Memory B cell (primary cell): Measurements from ENCODE around the gene NDUFA3.
A peak's percentile ranks its signal among the peaks of the same experiment; 100 is the strongest.
"Not testable (repeated sequence)": the region's sequence is repeated elsewhere in the genome, so short reads cannot be mapped to it uniquely, and the experiment has no call there.

ENCODE experiments used
- ATAC-seq: fragments of 150-1000 bp; cut with Tn5 transposase; 2 replicates; pipeline ENCODE4 v1.10.0; 2021; ENCODE audit warnings: low read depth, mild to moderate bottlenecking, moderate library complexity
- DNase-seq, 2 donors: peaks; one replicate each; pipeline ENCODE4 v3.0.0; 2022; ENCODE audit warnings: low spot score in 2 of 2
- H3K27ac Mint-ChIP-seq: one replicate; pipeline ENCODE4 v1.8.0; 2022; ENCODE audit warnings: mild to moderate bottlenecking, moderate library complexity, mixed read lengths
- H3K27me3 Mint-ChIP-seq: one replicate; pipeline ENCODE4 v1.8.0; 2022; ENCODE audit warnings: mixed read lengths
- H3K36me3 Mint-ChIP-seq: one replicate; pipeline ENCODE4 v1.8.0; 2022; ENCODE audit warnings: mild to moderate bottlenecking, mixed read lengths
- H3K4me1 Mint-ChIP-seq: one replicate; pipeline ENCODE4 v1.8.0; 2022; ENCODE audit warnings: mixed read lengths
- H3K4me3 Mint-ChIP-seq: one replicate; pipeline ENCODE4 v1.8.0; 2022; ENCODE audit warnings: mild to moderate bottlenecking, moderate library complexity, mixed read lengths
- H3K9me3 Mint-ChIP-seq: one replicate; pipeline ENCODE4 v1.8.0; 2022; ENCODE audit warnings: mixed read lengths

Gene NDUFA3

GRCh38 chr19:54102421-54103169 is at the start of gene NDUFA3:
Gene NDUFA3 (plus strand): TSS chr19:54102855. CDS start chr19:54102879, 24 bp downstream.
- DNase-seq = peak; percentile 88 to 95
- peaks cover 3% of the 10 kb centered on the region for H3K9me3 Mint-ChIP-seq
- H3K4me3 Mint-ChIP-seq = peak within 1 kb of the TSS; percentile 99
- peak within 1 kb of the TSS; percentile 94 for H3K27ac Mint-ChIP-seq
- H3K36me3 Mint-ChIP-seq = peaks cover 17% of the 10 kb centered on the region
- peaks cover 3% of the 10 kb centered on the region for H3K27me3 Mint-ChIP-seq
- ATAC-seq = peak; percentile 98
- peaks cover 18% of the 10 kb centered on the region for H3K4me1 Mint-ChIP-seq

GRCh38 chr19:54062643-54063042 is 40.0 kb upstream of the NDUFA3 start:
- peaks cover 7% of the 10 kb centered on the region for H3K27me3 Mint-ChIP-seq

GRCh38 chr19:54063350-54064116 is 39.1 kb upstream of the NDUFA3 start, which contains the start of gene VSTM1:
Gene VSTM1 (minus strand): TSS chr19:54063897. CDS start chr19:54063777, 120 bp downstream.
- DNase-seq (no peak), ATAC-seq (no peak)
- peaks cover 7% of the 10 kb centered on the region for H3K27me3 Mint-ChIP-seq
- H3K4me1 Mint-ChIP-seq = peaks cover 2% of the 10 kb centered on the region
- H3K9me3 Mint-ChIP-seq = peaks cover 8% of the 10 kb centered on the region
- H3K27ac Mint-ChIP-seq = no peak within 1 kb of the TSS
- H3K36me3 Mint-ChIP-seq = peaks cover 4% of the 10 kb centered on the region
- no peak within 1 kb of the TSS for H3K4me3 Mint-ChIP-seq

More at GRCh38 chr19:54062643-54063042, 40.0 kb upstream of the NDUFA3 start:
- peaks cover 4% of the 10 kb centered on the region for H3K36me3 Mint-ChIP-seq
- H3K4me1 Mint-ChIP-seq = peaks cover 2% of the 10 kb centered on the region
- DNase-seq = no peak
- no peak overlapping the region for H3K27ac Mint-ChIP-seq
- ATAC-seq = no peak
- H3K4me3 Mint-ChIP-seq = no peak overlapping the region
- H3K9me3 Mint-ChIP-seq = peaks cover 8% of the 10 kb centered on the region

GRCh38 chr19:54069470-54069869 is 33.2 kb upstream of the NDUFA3 start:
- ATAC-seq = no peak
- Mint-ChIP-seq H3K36me3 (peaks cover 5% of the 10 kb centered on the region), H3K4me1 (peaks cover 2% of the 10 kb centered on the region), H3K27ac (no peak overlapping the region), H3K27me3 (peaks cover 4% of the 10 kb centered on the region), H3K9me3 (peaks cover 17% of the 10 kb centered on the region), H3K4me3 (no peak overlapping the region)
- no peak for DNase-seq

- Mint-ChIP-seq H3K4me3 (no peak overlapping the region), H3K27ac (no peak overlapping the region), H3K27me3 (peaks cover 5% of the 10 kb centered on the region), H3K9me3 (peaks cover 13% of the 10 kb centered on the region), H3K36me3 (peaks cover 1% of the 10 kb centered on the region), H3K4me1 (no peaks in the 10 kb centered on the region)
- ATAC-seq (no peak), DNase-seq (no peak)
Measured at GRCh38 chr19:54073829-54074228, 28.8 kb upstream of the NDUFA3 start.

- Mint-ChIP-seq H3K27me3 (peaks cover 5% of the 10 kb centered on the region), H3K9me3 (peaks cover 8% of the 10 kb centered on the region), H3K27ac (no peak overlapping the region), H3K36me3 (peaks cover 3% of the 10 kb centered on the region), H3K4me1 (no peaks in the 10 kb centered on the region), H3K4me3 (no peak overlapping the region)
- ATAC-seq = no peak
- DNase-seq = no peak
Measured at GRCh38 chr19:54074851-54075250, 27.8 kb upstream of the NDUFA3 start.

GRCh38 chr19:54077334-54077733 is 25.3 kb upstream of the NDUFA3 start:
- ATAC-seq (no peak), DNase-seq (no peak)
- Mint-ChIP-seq H3K27ac (no peak overlapping the region), H3K4me1 (no peaks in the 10 kb centered on the region), H3K4me3 (no peak overlapping the region), H3K27me3 (peaks cover 5% of the 10 kb centered on the region), H3K9me3 (peaks cover 7% of the 10 kb centered on the region), H3K36me3 (peaks cover 3% of the 10 kb centered on the region)

- H3K27ac Mint-ChIP-seq = no peak within 1 kb of the TSS
- peaks cover 3% of the 10 kb centered on the region for H3K36me3 Mint-ChIP-seq
- ATAC-seq (no peak), DNase-seq (no peak)
- H3K4me1 Mint-ChIP-seq = no peaks in the 10 kb centered on the region
- no peak within 1 kb of the TSS for H3K4me3 Mint-ChIP-seq
- peaks cover 7% of the 10 kb centered on the region for H3K9me3 Mint-ChIP-seq
- peaks cover 2% of the 10 kb centered on the region for H3K27me3 Mint-ChIP-seq
Measured at GRCh38 chr19:54081032-54081431, 21.6 kb upstream of the NDUFA3 start, which contains the start of gene TARM1. Gene TARM1 (minus strand): TSS chr19:54081365. CDS start chr19:54081340, 25 bp downstream.

GRCh38 chr19:54084410-54084809 is 18.2 kb upstream of the NDUFA3 start:
- Mint-ChIP-seq H3K9me3 (peaks cover 5% of the 10 kb centered on the region), H3K4me3 (no peak overlapping the region), H3K27me3 (peaks cover 6% of the 10 kb centered on the region), H3K4me1 (no peaks in the 10 kb centered on the region), H3K36me3 (peaks cover 3% of the 10 kb centered on the region), H3K27ac (no peak overlapping the region)
- DNase-seq (no peak), ATAC-seq (no peak)

GRCh38 chr19:54094426-54095000 is 8.1 kb upstream of the NDUFA3 start:
- peaks cover 5% of the 10 kb centered on the region for H3K36me3 Mint-ChIP-seq
- peaks cover 3% of the 10 kb centered on the region for H3K9me3 Mint-ChIP-seq
- ATAC-seq (no peak), DNase-seq (no peak)
- H3K4me3 Mint-ChIP-seq = no peak overlapping the region
- H3K27me3 Mint-ChIP-seq = peaks cover 14% of the 10 kb centered on the region
- H3K4me1 Mint-ChIP-seq = peaks cover 9% of the 10 kb centered on the region
- H3K27ac Mint-ChIP-seq = no peak overlapping the region

- Mint-ChIP-seq H3K9me3 (peaks cover 3% of the 10 kb centered on the region), H3K27ac (no peak overlapping the region), H3K36me3 (peaks cover 5% of the 10 kb centered on the region), H3K4me1 (peaks cover 9% of the 10 kb centered on the region), H3K4me3 (peak overlapping the region; percentile 77), H3K27me3 (peaks cover 14% of the 10 kb centered on the region)
- DNase-seq = no peak
- no peak for ATAC-seq
Measured at GRCh38 chr19:54095136-54095858, 7.4 kb upstream of the NDUFA3 start.

- H3K9me3 Mint-ChIP-seq, H3K4me1 Mint-ChIP-seq, H3K27ac Mint-ChIP-seq, H3K36me3 Mint-ChIP-seq: not testable (repeated sequence)
- Mint-ChIP-seq H3K27me3 (peaks cover 14% of the 10 kb centered on the region), H3K4me3 (peak overlapping the region; percentile 77)
- DNase-seq (peak in 1 of 2 donors; percentile 30), ATAC-seq (peak; percentile 88)
Measured at GRCh38 chr19:54095859-54096616, 6.6 kb upstream of the NDUFA3 start.

GRCh38 chr19:54096617-54097106 is 6.0 kb upstream of the NDUFA3 start:
- H3K9me3 Mint-ChIP-seq = peaks cover 6% of the 10 kb centered on the region
- H3K27me3 Mint-ChIP-seq = peaks cover 14% of the 10 kb centered on the region
- ATAC-seq (peak; percentile 47), DNase-seq (no peak)
- H3K4me1 Mint-ChIP-seq = peaks cover 9% of the 10 kb centered on the region
- H3K27ac Mint-ChIP-seq = no peak overlapping the region
- H3K36me3 Mint-ChIP-seq = peaks cover 7% of the 10 kb centered on the region
- peak overlapping the region; percentile 77 for H3K4me3 Mint-ChIP-seq
